GM18873 (cell line): ENCODE results near the gene ME3.

ENCODE experiments used
- ATAC-seq: cut with Tn5 transposase; IDR thresholded peaks from one replicate; pipeline ENCODE4 v1.9.1; 2021; ENCODE audit warnings: mild to moderate bottlenecking, moderate library complexity, moderate number of reproducible peaks; ENCODE audit not compliant: unreplicated experiment, low FRiP score

Gene ME3

GRCh38 chr11:86414032-86414431 is 258.4 kb downstream of the ME3 start:
- ATAC-seq: no peak

- ATAC-seq: no peak
Observed at GRCh38 chr11:86408845-86409244, 263.6 kb downstream of the ME3 start.

GRCh38 chr11:86403458-86403857 is 269.0 kb downstream of the ME3 start:
- no peak for ATAC-seq

- ATAC-seq: no peak
Observed at GRCh38 chr11:86398106-86398505, 274.3 kb downstream of the ME3 start.

- ATAC-seq: no peak
Observed at GRCh38 chr11:86397351-86397750, 275.1 kb downstream of the ME3 start.

GRCh38 chr11:86396396-86396795 is 276.0 kb downstream of the ME3 start:
- ATAC-seq: no peak

GRCh38 chr11:86395061-86395551 is 277.3 kb downstream of the ME3 start:
- no peak for ATAC-seq
